Activated naive CD8-positive, alpha-beta T cell treated with anti-CD3 and anti-CD28 coated beads for 36 hours (primary cell): ENCODE results near the gene POLR2A. TPM values are rescaled to one million over a fixed set of nuclear protein-coding genes. Genes with fewer than 3 reads are reported as not detected.

Experiments
- DNase-seq: peaks from one replicate; pipeline ENCODE4 v3.0.0; 2021
- H3K27ac Mint-ChIP-seq: one replicate; pipeline ENCODE4 v1.8.0; 2022; ENCODE audit warnings: mild to moderate bottlenecking, moderate library complexity, mixed read lengths
- H3K27me3 Mint-ChIP-seq: one replicate; pipeline ENCODE4 v1.8.0; 2022; ENCODE audit warnings: mild to moderate bottlenecking, mixed read lengths
- H3K36me3 Mint-ChIP-seq: one replicate; pipeline ENCODE4 v1.8.0; 2021; ENCODE audit warnings: mild to moderate bottlenecking, mixed read lengths
- H3K4me1 Mint-ChIP-seq: one replicate; pipeline ENCODE4 v1.8.0; 2021; ENCODE audit warnings: mixed read lengths
- H3K4me3 Mint-ChIP-seq: one replicate; pipeline ENCODE4 v1.8.0; 2022; ENCODE audit warnings: mild to moderate bottlenecking, moderate library complexity, mixed read lengths
- H3K9me3 Mint-ChIP-seq: one replicate; pipeline ENCODE4 v1.8.0; 2022; ENCODE audit warnings: mixed read lengths
- total RNA-seq, 2 experiments: library from RNA; stranded (reverse); gene quantifications; one replicate each; pipeline ENCODE4 v1.2.3, GENCODE V29; 2021

The POLR2A gene
- total RNA-seq = 100 to 1,000 TPM; 198 to 200 TPM

GRCh38 chr17:7484067-7484918 lies at the start of gene POLR2A:
Gene POLR2A, plus strand, starts transcription at chr17:7484366.
- no peaks in the 10 kb centered on the region for H3K9me3 Mint-ChIP-seq
- DNase-seq = peak; percentile 95
- H3K4me1 Mint-ChIP-seq = peaks cover 56% of the 10 kb centered on the region
- peaks cover 33% of the 10 kb centered on the region for H3K36me3 Mint-ChIP-seq
- H3K27me3 Mint-ChIP-seq = no peaks in the 10 kb centered on the region
- H3K4me3 Mint-ChIP-seq = peak within 1 kb of the TSS; percentile 92
- peak within 1 kb of the TSS; percentile 100 for H3K27ac Mint-ChIP-seq

DNA sequence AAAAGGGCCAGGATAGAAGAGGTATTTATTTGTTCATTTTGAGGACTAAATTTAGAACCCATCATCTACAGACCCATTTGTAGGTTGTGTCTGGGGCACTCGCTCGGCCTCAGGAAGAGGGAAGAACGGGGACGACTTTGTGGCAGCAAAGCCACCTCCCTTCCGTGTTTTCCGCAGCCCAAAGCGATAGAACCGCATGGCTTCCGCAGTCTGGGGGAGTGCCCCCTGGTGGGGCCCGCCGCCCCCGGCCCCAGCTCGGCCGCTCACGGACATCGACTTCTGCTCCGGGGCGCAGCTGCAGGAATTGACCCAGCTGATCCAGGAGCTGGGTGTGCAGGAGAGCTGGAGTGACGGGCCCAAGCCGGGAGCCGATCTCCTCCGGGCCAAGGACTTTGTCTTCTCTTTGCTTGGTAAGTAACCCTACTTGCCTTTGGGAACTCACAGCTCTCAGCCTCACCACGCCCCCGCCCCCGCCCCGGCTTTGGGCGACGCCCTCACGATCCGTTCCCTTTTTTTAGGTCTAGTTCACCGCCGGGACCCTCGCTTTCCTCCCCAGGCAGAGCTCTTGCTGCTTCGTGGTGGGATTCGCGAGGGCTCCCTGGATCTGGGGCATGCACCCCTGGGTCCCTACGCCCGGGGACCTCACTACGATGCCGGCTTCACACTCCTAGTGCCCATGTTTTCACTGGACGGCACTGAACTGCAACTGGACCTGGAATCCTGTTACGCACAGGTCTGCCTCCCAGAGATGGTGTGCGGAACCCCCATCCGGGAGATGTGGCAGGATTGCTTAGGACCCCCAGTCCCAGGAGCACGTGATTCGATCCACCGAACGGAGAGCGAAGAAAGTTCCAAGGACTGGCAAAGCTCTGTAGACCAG lies 48.2 kb upstream of the POLR2A start:
- DNase-seq = peak; percentile 74
- Mint-ChIP-seq H3K27me3 (peaks cover 22% of the 10 kb centered on the region), H3K9me3 (no peaks in the 10 kb centered on the region), H3K27ac (peak overlapping the region; percentile 92), H3K4me3 (peak overlapping the region; percentile 94), H3K36me3 (peaks cover 8% of the 10 kb centered on the region), H3K4me1 (peaks cover 39% of the 10 kb centered on the region)

DNA sequence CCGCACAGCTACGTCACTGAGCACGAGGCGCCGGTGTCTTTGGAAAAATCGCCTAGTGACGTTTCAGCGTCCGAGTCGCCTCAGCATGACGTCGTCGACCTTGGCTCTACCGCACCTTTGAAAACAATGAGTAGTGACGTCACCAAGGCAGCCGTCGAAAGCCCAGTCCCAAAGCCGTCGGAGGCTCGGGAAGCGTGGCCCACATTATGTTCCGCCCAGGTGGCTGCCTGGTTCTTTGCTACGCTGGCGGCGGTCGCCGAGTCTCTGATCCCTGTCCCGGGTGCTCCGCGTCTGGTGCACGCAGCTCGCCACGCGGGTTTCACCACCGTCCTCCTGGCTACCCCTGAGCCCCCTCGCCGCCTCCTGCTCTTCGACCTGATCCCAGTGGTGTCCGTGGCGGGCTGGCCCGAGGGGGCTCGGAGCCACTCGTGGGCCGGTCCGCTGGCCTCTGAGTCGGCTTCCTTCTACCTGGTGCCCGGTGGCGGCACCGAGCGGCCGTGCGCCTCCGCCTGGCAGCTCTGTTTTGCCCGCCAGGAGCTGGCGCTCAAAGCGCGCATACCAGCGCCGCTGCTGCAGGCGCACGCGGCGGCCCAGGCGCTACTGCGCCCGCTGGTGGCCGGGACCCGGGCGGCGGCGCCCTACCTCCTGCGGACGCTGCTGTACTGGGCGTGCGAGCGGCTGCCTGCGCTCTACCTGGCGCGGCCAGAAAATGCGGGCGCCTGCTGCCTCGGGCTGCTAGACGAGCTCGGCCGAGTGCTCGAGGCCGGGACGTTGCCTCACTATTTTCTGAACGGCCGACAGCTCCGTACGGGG lies 47.4 kb upstream of the POLR2A start:
- peak overlapping the region; percentile 92 for H3K27ac Mint-ChIP-seq
- peaks cover 31% of the 10 kb centered on the region for H3K27me3 Mint-ChIP-seq
- no peaks in the 10 kb centered on the region for H3K9me3 Mint-ChIP-seq
- peak overlapping the region; percentile 94 for H3K4me3 Mint-ChIP-seq
- H3K4me1 Mint-ChIP-seq = peaks cover 41% of the 10 kb centered on the region
- H3K36me3 Mint-ChIP-seq = peaks cover 8% of the 10 kb centered on the region
- DNase-seq = peak; percentile 92

GRCh38 chr17:7437369-7437863 lies 46.8 kb upstream of the POLR2A start:
- DNase-seq = no peak
- Mint-ChIP-seq H3K4me1 (peaks cover 41% of the 10 kb centered on the region), H3K27ac (peak overlapping the region; percentile 54), H3K4me3 (peak overlapping the region; percentile 86), H3K27me3 (peaks cover 37% of the 10 kb centered on the region), H3K36me3 (peaks cover 10% of the 10 kb centered on the region), H3K9me3 (no peaks in the 10 kb centered on the region)

DNA sequence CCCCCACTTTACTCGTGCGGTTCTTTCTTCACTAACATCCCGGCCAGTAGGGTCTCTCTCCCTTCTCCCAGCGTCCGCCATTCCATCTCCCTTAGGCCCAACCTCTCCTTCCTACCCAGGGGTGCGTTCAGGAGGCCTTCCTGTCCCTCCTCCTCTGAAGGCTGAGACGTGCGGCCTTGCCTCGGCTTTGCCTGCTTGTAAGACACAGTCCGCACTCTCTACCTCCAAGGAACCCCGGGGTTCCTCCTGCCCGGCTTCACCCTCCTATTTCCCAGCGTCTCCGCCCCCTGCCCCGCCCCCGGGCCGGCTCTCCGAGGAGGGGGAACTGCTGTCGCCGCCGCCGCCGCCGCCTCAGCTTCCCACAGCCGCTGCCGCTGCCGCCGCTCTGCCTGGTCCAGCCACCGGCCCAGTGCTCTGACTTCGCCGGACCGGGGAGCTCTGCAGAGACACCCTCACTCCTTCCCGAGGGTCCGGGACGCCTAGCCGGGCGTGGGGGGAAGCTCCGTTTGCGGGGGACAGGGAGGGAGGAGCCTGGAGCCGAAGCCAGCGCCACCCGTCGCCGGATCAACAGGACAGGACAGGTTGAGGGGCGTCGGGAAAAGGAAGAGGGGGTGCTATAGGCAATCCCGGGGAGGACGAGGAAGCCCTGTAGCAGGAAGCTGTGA lies 46.1 kb upstream of the POLR2A start:
- Mint-ChIP-seq H3K27ac (peak overlapping the region; percentile 54), H3K4me1 (peaks cover 41% of the 10 kb centered on the region), H3K27me3 (peaks cover 42% of the 10 kb centered on the region), H3K4me3 (peak overlapping the region; percentile 86), H3K9me3 (no peaks in the 10 kb centered on the region), H3K36me3 (peaks cover 10% of the 10 kb centered on the region)
- DNase-seq = peak; percentile 77

DNA sequence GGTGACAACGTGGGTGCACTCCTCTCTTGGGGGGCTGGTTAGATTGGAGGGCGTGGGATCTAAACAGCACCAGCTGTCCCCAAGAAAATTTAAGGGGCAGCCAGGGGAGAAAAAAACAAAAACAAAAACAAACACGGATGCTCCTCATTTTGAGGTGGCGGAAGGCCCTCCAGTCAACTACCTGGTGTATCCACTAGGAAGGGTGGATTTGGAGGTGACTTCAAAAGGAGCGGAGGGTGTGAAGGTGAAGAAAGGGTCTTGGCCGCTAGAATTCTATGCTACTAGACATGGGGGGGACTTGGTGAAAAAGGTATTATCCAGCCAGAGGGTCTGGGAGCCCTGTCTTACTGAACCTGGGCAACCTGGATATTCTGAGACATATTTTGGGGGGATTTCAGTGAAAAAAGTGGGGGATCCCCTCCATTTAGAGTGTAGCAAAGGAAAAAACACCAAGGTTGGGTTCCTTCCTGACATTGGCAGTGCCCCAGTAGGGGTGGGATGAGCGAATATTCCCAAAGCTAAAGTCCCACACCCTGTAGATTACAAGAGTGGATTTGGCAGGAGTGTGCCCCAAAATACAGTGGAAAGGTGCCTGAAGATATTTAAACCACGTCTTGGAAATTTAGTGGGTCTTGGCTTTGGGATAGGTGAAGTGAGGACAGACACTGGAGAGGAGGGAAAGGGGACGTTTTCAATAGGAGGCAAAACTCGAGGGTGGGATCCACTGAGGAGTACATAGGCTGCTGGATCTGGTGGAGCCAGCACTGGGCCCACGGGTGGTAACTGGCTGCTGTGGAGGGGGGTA lies 45.3 kb upstream of the POLR2A start:
- H3K4me1 Mint-ChIP-seq = peaks cover 41% of the 10 kb centered on the region
- H3K9me3 Mint-ChIP-seq = no peaks in the 10 kb centered on the region
- H3K27ac Mint-ChIP-seq = no peak overlapping the region
- H3K4me3 Mint-ChIP-seq = peak overlapping the region; percentile 86
- H3K36me3 Mint-ChIP-seq = peaks cover 10% of the 10 kb centered on the region
- H3K27me3 Mint-ChIP-seq = peaks cover 49% of the 10 kb centered on the region
- no peak for DNase-seq

DNA sequence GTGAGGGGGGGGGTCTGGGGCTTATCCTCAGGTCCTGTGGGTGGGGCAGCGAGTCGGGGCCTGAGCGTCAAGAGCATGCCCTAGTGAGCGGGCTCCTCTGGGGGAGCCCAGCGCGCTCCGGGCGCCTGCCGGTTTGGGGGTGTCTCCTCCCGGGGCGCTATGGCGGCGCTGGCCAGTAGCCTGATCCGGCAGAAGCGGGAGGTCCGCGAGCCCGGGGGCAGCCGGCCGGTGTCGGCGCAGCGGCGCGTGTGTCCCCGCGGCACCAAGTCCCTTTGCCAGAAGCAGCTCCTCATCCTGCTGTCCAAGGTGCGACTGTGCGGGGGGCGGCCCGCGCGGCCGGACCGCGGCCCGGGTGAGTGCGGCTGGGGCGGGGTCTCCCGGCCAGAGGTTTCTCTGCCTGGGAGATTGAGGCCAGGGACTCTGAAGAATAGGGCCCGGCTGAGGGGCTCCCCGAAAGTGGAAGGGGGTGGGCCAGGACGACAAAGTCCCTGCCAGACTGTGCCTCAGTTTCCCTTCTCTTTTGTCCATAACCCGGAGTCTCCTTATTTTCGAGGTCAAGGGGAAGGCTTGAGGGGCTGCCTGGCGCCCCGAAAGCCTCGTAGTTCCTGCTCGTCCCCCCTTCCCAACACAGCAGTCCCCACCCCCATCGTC lies 44.6 kb upstream of the POLR2A start, which contains the start of gene FGF11:
Gene FGF11 (plus strand): TSS at position 51 of the 651 bp plus-strand sequence. CDS start 109 bp downstream, at position 160.
- Mint-ChIP-seq H3K4me1 (peaks cover 41% of the 10 kb centered on the region), H3K27me3 (peaks cover 57% of the 10 kb centered on the region), H3K9me3 (no peaks in the 10 kb centered on the region), H3K4me3 (peak within 1 kb of the TSS; percentile 86), H3K36me3 (peaks cover 10% of the 10 kb centered on the region), H3K27ac (peak within 1 kb of the TSS; percentile 19)
- DNase-seq = peak; percentile 18

DNA sequence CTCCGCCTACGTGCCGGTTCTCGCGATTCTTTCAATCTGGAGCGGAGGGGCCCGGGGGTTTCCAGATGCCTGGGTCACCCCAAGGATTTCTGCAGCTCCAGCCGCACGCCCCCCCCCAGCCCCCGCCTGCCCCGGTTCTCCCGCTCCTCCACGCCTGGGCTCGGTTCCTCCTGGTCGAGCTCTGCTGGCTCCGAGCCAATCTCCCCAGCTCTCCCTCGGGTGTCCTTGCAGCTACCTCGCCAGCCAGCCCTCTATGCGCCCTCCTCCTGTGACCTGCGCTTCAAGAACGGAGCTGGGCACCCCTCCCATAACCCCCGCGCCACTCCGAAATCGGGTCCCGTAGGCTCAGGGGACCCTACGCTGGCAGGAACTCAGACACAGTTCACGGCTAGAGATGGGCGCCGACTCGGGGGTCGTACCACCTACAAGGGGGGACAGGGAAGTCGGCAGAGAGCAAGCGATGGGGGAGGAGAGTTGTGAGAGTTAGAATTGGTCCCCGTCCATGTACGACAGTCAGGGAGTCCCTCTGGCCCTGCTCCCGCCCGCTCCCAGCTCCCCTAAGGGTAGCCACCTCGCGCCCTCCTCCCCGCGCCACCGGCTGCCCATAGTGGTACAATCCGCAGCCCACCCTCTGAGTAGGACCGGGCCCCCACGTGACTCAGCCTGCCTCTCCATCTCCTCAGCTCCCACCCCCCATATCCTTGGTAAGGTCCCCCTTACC lies 43.9 kb upstream of the POLR2A start:
- Mint-ChIP-seq H3K4me3 (peak overlapping the region; percentile 82), H3K27ac (peak overlapping the region; percentile 19), H3K36me3 (peaks cover 10% of the 10 kb centered on the region), H3K27me3 (peaks cover 64% of the 10 kb centered on the region), H3K9me3 (no peaks in the 10 kb centered on the region), H3K4me1 (peaks cover 39% of the 10 kb centered on the region)
- peak; percentile 60 for DNase-seq

- Mint-ChIP-seq H3K9me3 (no peaks in the 10 kb centered on the region), H3K36me3 (peaks cover 10% of the 10 kb centered on the region), H3K4me3 (peak overlapping the region; percentile 82), H3K27me3 (peaks cover 69% of the 10 kb centered on the region), H3K4me1 (peaks cover 43% of the 10 kb centered on the region), H3K27ac (no peak overlapping the region)
- DNase-seq = peak; percentile 38
Measured at GRCh38 chr17:7440834-7441195, 43.4 kb upstream of the POLR2A start.

- no peak overlapping the region for H3K27ac Mint-ChIP-seq
- DNase-seq = no peak
- H3K27me3 Mint-ChIP-seq = peaks cover 74% of the 10 kb centered on the region
- H3K4me3 Mint-ChIP-seq = no peak overlapping the region
- peaks cover 10% of the 10 kb centered on the region for H3K36me3 Mint-ChIP-seq
- H3K9me3 Mint-ChIP-seq = no peaks in the 10 kb centered on the region
- peaks cover 43% of the 10 kb centered on the region for H3K4me1 Mint-ChIP-seq
Measured at GRCh38 chr17:7441266-7441665, 42.9 kb upstream of the POLR2A start.

DNA sequence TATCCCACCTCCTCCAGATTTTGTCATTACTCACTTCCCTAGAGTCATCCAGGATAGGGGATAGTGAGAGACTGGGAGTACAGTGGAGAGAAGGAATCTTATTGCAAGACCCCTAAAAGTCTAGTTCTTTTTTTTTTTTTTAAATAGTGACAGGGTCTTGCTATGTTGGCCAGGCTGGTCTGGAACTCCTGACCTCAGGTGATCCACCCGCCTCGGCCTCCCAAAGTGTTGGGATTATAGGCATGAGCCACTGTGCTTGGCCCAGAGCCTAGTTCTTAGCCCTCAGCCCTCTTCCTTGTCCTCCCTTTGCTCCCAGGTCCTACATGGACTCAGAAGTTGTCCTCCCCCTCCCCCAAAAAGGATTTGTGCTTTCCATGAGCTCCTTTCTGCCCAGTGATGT lies 42.0 kb upstream of the POLR2A start:
- DNase-seq = no peak
- no peak overlapping the region for H3K4me3 Mint-ChIP-seq
- no peak overlapping the region for H3K27ac Mint-ChIP-seq
- peaks cover 82% of the 10 kb centered on the region for H3K27me3 Mint-ChIP-seq
- H3K9me3 Mint-ChIP-seq = no peaks in the 10 kb centered on the region
- H3K36me3 Mint-ChIP-seq = peaks cover 10% of the 10 kb centered on the region
- peaks cover 39% of the 10 kb centered on the region for H3K4me1 Mint-ChIP-seq
